Ovary (tissue), 3 donors: ENCODE results near the gene RBM47.
"Not testable (repeated sequence)": the region's sequence is repeated elsewhere in the genome, so short reads cannot be mapped to it uniquely, and the experiment has no call there.

ENCODE experiments used
- EP300 ChIP-seq: sonication (generic); formaldehyde crosslinking; IDR thresholded peaks from one replicate; pipeline ENCODE4 v1.6.1; 2017; ENCODE audit warnings: antibody characterized with exemption
- POLR2A ChIP-seq: fragments of 450-650 bp; IDR thresholded peaks from one replicate; pipeline ENCODE4 v1.6.1; 2017; ENCODE audit warnings: antibody characterized with exemption, mild to moderate bottlenecking, moderate library complexity
- TF ChIP-seq, protein P1 (sequence below), 3 donors: fragments of 450-650 bp in 2 of 3; fragments of 200-600 bp in 1 of 3; IDR thresholded peaks; one replicate each; pipeline versions ENCODE4 v1.5.1 to v1.8.0; 2016 to 2022; ENCODE audit warnings: antibody characterized with exemption in 3 of 3, mild to moderate bottlenecking in 1 of 3
- donor health status: DM: no; HTN: no; CAD: no.

DNA sequence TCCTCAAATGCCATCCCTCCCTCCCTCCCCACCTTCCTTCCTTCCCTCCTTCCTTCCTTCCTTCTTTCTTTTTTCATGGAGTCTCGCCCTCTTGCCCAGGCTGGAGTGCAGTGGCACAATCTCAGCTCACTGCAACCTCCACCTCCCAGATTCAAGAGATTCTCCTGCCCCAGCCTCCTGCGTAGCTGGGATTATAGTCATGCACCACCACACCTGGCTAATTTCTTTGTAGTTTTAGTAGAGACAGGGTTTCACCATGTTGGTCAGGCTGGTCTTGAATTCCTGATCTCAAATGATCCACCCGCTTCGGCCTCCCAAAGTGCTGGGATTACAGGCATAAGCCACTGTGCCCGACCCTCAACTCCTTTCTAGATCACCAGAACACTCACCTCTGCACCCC lies 112.6 kb downstream of the RBM47 start:
- TF ChIP-seq POLR2A, EP300: not testable (repeated sequence)
- TF ChIP-seq, protein P1, sequence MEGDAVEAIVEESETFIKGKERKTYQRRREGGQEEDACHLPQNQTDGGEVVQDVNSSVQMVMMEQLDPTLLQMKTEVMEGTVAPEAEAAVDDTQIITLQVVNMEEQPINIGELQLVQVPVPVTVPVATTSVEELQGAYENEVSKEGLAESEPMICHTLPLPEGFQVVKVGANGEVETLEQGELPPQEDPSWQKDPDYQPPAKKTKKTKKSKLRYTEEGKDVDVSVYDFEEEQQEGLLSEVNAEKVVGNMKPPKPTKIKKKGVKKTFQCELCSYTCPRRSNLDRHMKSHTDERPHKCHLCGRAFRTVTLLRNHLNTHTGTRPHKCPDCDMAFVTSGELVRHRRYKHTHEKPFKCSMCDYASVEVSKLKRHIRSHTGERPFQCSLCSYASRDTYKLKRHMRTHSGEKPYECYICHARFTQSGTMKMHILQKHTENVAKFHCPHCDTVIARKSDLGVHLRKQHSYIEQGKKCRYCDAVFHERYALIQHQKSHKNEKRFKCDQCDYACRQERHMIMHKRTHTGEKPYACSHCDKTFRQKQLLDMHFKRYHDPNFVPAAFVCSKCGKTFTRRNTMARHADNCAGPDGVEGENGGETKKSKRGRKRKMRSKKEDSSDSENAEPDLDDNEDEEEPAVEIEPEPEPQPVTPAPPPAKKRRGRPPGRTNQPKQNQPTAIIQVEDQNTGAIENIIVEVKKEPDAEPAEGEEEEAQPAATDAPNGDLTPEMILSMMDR (IDR thresholded peaks at IDR 0.05), result not testable (repeated sequence)
